SU-DHL-6 (cell line): ENCODE results near the gene KLHL29.

Experiments
- CTCF ChIP-seq: fragments of 200-600 bp; sonication (generic); IDR thresholded peaks from one replicate; pipeline ENCODE4 v1.5.1; 2017; ENCODE audit warnings: antibody characterized with exemption, mild to moderate bottlenecking, low read length, moderate library complexity; ENCODE audit not compliant: insufficient read depth, poor library complexity, severe bottlenecking
- EZH2phosphoT487 ChIP-seq: fragments of 200-600 bp; sonication (generic), shearing (Covaris generic); conservative IDR thresholded peaks from 2 replicates; pipeline ENCODE4 v1.6.1; 2018; ENCODE audit warnings: mild to moderate bottlenecking, antibody characterized with exemption, low read length, moderate library complexity, mixed read lengths

GRCh38 chr2:23453836-23454460 lies 69.0 kb downstream of the KLHL29 start:
- TF ChIP-seq CTCF, result no peak
- TF ChIP-seq EZH2phosphoT487, result no peak
